GM23338 (cell line): ENCODE data around the gene TTLL5.

Experiments
- CREB1 ChIP-seq: fragments of 250-450 bp; sonication (Bioruptor Pico); IDR thresholded peaks from 2 replicates; pipeline ENCODE4 v1.5.0; 2020; ENCODE audit warnings: low read depth, mild to moderate bottlenecking, moderate library complexity
- CTCF ChIP-seq, 2 experiments: fragments of 200-600 bp in 1 of 2; sonication (generic) in 1 of 2; conservative IDR thresholded peaks; 2 replicates each; pipeline versions ENCODE4 v1.5.1 to v1.6.1; 2016 to 2017; ENCODE audit warnings: antibody characterized with exemption in 2 of 2, low read depth in 2 of 2, mild to moderate bottlenecking in 2 of 2, moderate library complexity in 1 of 2
- EZH2 ChIP-seq: fragments of 200-600 bp; sonication (generic); IDR thresholded peaks from one replicate; pipeline ENCODE4 v1.8.0; 2017; ENCODE audit warnings: antibody characterized with exemption, mild to moderate bottlenecking, low read depth; ENCODE audit not compliant: unreplicated experiment
- EZH2phosphoT487 ChIP-seq: fragments of 200-600 bp; sonication (generic); IDR thresholded peaks from one replicate; pipeline ENCODE4 v1.8.1; 2018; ENCODE audit warnings: antibody characterized with exemption; ENCODE audit not compliant: unreplicated experiment
- JUNB ChIP-seq: IDR thresholded peaks from one replicate; pipeline ENCODE4 v1.6.1; 2016; ENCODE audit warnings: antibody characterized with exemption; ENCODE audit not compliant: unreplicated experiment
- NANOG ChIP-seq: IDR thresholded peaks from 2 replicates; pipeline ENCODE4 v1.6.1; 2016; ENCODE audit warnings: antibody characterized with exemption, borderline replicate concordance
- POLR2AphosphoS5 ChIP-seq: IDR thresholded peaks from 2 replicates; pipeline ENCODE4 v1.6.1; 2016; ENCODE audit warnings: antibody characterized with exemption, low read depth
- REST ChIP-seq: IDR thresholded peaks from one replicate; pipeline ENCODE4 v1.6.1; 2018; ENCODE audit warnings: antibody characterized with exemption; ENCODE audit not compliant: unreplicated experiment
- ZNF114 ChIP-seq: fragments of 250-450 bp; sonication (Bioruptor Pico); IDR thresholded peaks from 2 replicates; pipeline ENCODE4 v1.5.0; 2020; ENCODE audit warnings: mild to moderate bottlenecking, moderate library complexity
- ZNF331 ChIP-seq: fragments of 250-450 bp; sonication (Bioruptor Pico); IDR thresholded peaks from 2 replicates; pipeline ENCODE4 v1.5.0; 2020; ENCODE audit warnings: low read depth, mild to moderate bottlenecking, moderate library complexity
- ZNF462 ChIP-seq: fragments of 250-450 bp; sonication (Bioruptor Pico); IDR thresholded peaks from 2 replicates; pipeline ENCODE4 v1.5.0; 2020; ENCODE audit warnings: mild to moderate bottlenecking, moderate library complexity

GRCh38 chr14:75732888-75733287, 71.8 kb downstream of the TTLL5 start:
- TF ChIP-seq CTCF (conservative IDR thresholded peaks at IDR 0.05; ENCODE audit: low read depth in 2 of 2) (no peak), EZH2 (no peak), EZH2phosphoT487 (no peak), ZNF462 (CRISPR knock-in tag) (no peak), CREB1 (no peak), REST (no peak), NANOG (no peak), JUNB (no peak), POLR2AphosphoS5 (no peak), ZNF331 (CRISPR knock-in tag) (no peak), ZNF114 (CRISPR knock-in tag) (no peak)
